PFSK-1 (cell line): ENCODE measurements around the gene RPS23.

ENCODE experiments used
- SIN3A ChIP-seq: IDR thresholded peaks from 2 replicates; pipeline ENCODE4 v1.6.1; 2012; ENCODE audit warnings: mild to moderate bottlenecking, low read length, moderate library complexity, borderline replicate concordance; ENCODE audit not compliant: insufficient read depth
- TF ChIP-seq, protein P1 (sequence below), 2 experiments: IDR thresholded peaks; 2 replicates each; pipeline versions ENCODE4 v1.6.1 to v1.8.0; 2011 to 2012; ENCODE audit warnings: low read depth in 2 of 2, low read length in 2 of 2, control low read depth in 1 of 2, inconsistent platforms in 1 of 2, mild to moderate bottlenecking in 1 of 2, moderate library complexity in 1 of 2; ENCODE audit not compliant: insufficient read depth in 1 of 2

DNA sequence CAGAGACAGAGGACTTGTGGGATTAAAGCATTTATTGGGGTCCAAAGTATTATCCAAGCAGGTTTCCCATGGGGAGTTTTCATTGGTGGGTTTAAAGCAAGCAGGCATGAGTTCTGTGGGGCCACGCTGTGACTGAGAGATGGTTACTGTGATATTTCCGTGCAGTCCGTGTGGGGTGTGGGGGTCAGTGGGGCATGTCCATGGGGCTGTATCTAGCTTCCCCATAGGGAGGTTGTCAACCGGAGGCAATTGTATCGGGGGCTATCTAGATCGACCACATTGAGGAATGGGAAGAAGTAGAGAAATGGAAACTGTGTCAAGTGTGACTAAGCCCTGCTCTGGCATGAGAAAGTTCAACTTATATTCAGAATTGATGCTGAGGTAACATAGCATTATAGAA, 7.1 kb upstream of the RPS23 start:
- TF ChIP-seq SIN3A: no peak
- TF ChIP-seq, protein P1, sequence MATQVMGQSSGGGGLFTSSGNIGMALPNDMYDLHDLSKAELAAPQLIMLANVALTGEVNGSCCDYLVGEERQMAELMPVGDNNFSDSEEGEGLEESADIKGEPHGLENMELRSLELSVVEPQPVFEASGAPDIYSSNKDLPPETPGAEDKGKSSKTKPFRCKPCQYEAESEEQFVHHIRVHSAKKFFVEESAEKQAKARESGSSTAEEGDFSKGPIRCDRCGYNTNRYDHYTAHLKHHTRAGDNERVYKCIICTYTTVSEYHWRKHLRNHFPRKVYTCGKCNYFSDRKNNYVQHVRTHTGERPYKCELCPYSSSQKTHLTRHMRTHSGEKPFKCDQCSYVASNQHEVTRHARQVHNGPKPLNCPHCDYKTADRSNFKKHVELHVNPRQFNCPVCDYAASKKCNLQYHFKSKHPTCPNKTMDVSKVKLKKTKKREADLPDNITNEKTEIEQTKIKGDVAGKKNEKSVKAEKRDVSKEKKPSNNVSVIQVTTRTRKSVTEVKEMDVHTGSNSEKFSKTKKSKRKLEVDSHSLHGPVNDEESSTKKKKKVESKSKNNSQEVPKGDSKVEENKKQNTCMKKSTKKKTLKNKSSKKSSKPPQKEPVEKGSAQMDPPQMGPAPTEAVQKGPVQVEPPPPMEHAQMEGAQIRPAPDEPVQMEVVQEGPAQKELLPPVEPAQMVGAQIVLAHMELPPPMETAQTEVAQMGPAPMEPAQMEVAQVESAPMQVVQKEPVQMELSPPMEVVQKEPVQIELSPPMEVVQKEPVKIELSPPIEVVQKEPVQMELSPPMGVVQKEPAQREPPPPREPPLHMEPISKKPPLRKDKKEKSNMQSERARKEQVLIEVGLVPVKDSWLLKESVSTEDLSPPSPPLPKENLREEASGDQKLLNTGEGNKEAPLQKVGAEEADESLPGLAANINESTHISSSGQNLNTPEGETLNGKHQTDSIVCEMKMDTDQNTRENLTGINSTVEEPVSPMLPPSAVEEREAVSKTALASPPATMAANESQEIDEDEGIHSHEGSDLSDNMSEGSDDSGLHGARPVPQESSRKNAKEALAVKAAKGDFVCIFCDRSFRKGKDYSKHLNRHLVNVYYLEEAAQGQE (IDR thresholded peaks at IDR 0.05; ENCODE audit: insufficient read depth in 1 of 2, low read depth in 2 of 2, low read length in 2 of 2): no peak
